ENCODE results near the gene NLGN1.
"Not testable (repeated sequence)": the region's sequence is repeated elsewhere in the genome, so short reads cannot be mapped to it uniquely, and the experiment has no call there.

The NLGN1 gene

GRCh38 chr3:174197416-174197815, 799.9 kb downstream of the NLGN1 start:
- no peak for DNase-seq

GRCh38 chr3:174198199-174198598, 800.7 kb downstream of the NLGN1 start:
- DNase-seq: peak; percentile 77

GRCh38 chr3:174199696-174200095, 802.2 kb downstream of the NLGN1 start:
- DNase-seq: no peak

- peak; percentile 94 for DNase-seq
Measured at GRCh38 chr3:174202116-174202515, 804.6 kb downstream of the NLGN1 start.

- peak; percentile 89 for DNase-seq
Measured at GRCh38 chr3:174202561-174202960, 805.0 kb downstream of the NLGN1 start.

GRCh38 chr3:174204765-174205164, 807.2 kb downstream of the NLGN1 start:
- no peak for DNase-seq

- DNase-seq: peak; percentile 60
Measured at GRCh38 chr3:174206607-174207192, 809.2 kb downstream of the NLGN1 start.

GRCh38 chr3:174208161-174208560, 810.6 kb downstream of the NLGN1 start:
- peak; percentile 94 for DNase-seq

- not testable (repeated sequence) for DNase-seq
Measured at GRCh38 chr3:174211896-174212295, 814.4 kb downstream of the NLGN1 start.

GRCh38 chr3:174215456-174215855, 817.9 kb downstream of the NLGN1 start:
- no peak for DNase-seq

GRCh38 chr3:174216019-174216418, 818.5 kb downstream of the NLGN1 start:
- DNase-seq: no peak

- DNase-seq: no peak
Measured at GRCh38 chr3:174216946-174217718, 819.6 kb downstream of the NLGN1 start.

GRCh38 chr3:174218016-174218415, 820.5 kb downstream of the NLGN1 start:
- DNase-seq: peak; percentile 44

- DNase-seq: peak; percentile 30
Measured at GRCh38 chr3:174219738-174220137, 822.2 kb downstream of the NLGN1 start.

- DNase-seq: peak; percentile 56
Measured at GRCh38 chr3:174220775-174221554, 823.4 kb downstream of the NLGN1 start.

- peak; percentile 37 for DNase-seq
Measured at GRCh38 chr3:174223042-174223441, 825.5 kb downstream of the NLGN1 start.

- no peak for DNase-seq
Measured at GRCh38 chr3:174223626-174224025, 826.1 kb downstream of the NLGN1 start.

GRCh38 chr3:174229916-174230315, 832.4 kb downstream of the NLGN1 start:
- no peak for DNase-seq

- DNase-seq: not testable (repeated sequence)
Measured at GRCh38 chr3:174232028-174232657, 834.6 kb downstream of the NLGN1 start.

GRCh38 chr3:174232658-174233429, 835.3 kb downstream of the NLGN1 start:
- DNase-seq: no peak

GRCh38 chr3:174233511-174233910, 836.0 kb downstream of the NLGN1 start:
- no peak for DNase-seq

GRCh38 chr3:174242311-174243041, 844.9 kb downstream of the NLGN1 start:
- no peak for DNase-seq

Measured in NCI-H69 (cell line).